ENCODE measurements around the gene SCLY.
"Not testable (repeated sequence)": the region's sequence is repeated elsewhere in the genome, so short reads cannot be mapped to it uniquely, and the experiment has no call there.

The SCLY gene

GRCh38 chr2:238108423-238109183 lies 47.8 kb downstream of the SCLY start:
- DNase-seq: no peak

GRCh38 chr2:238113611-238114010 lies 52.8 kb downstream of the SCLY start:
- no peak for DNase-seq

- no peak for DNase-seq
Observed at GRCh38 chr2:238114331-238114841, 53.6 kb downstream of the SCLY start.

- DNase-seq: no peak
Observed at GRCh38 chr2:238114851-238115660, 54.3 kb downstream of the SCLY start.

- not testable (repeated sequence) for DNase-seq
Observed at GRCh38 chr2:238115709-238116108, 54.9 kb downstream of the SCLY start.

- no peak for DNase-seq
Observed at GRCh38 chr2:238116298-238117198, 55.7 kb downstream of the SCLY start.

- no peak for DNase-seq
Observed at GRCh38 chr2:238117199-238118154, 56.7 kb downstream of the SCLY start.

GRCh38 chr2:238119756-238120462 lies 59.1 kb downstream of the SCLY start:
- DNase-seq: no peak

GRCh38 chr2:238120463-238121298 lies 59.9 kb downstream of the SCLY start:
- DNase-seq: no peak

- DNase-seq: no peak
Observed at GRCh38 chr2:238121511-238122286, 60.9 kb downstream of the SCLY start.

- no peak for DNase-seq
Observed at GRCh38 chr2:238122287-238123217, 61.8 kb downstream of the SCLY start.

GRCh38 chr2:238123218-238123971 lies 62.6 kb downstream of the SCLY start:
- no peak for DNase-seq

- no peak for DNase-seq
Observed at GRCh38 chr2:238123991-238124470, 63.2 kb downstream of the SCLY start.

GRCh38 chr2:238124488-238125126 lies 63.8 kb downstream of the SCLY start:
- no peak for DNase-seq

Measured in anterior cingulate cortex (tissue), 58 donors.